GM21447 (cell line): ENCODE measurements around the gene CPNE7.

Experiments used
- ATAC-seq: cut with Tn5 transposase; IDR thresholded peaks from one replicate; pipeline ENCODE4 v1.9.1; 2021; ENCODE audit not compliant: unreplicated experiment

Gene CPNE7

DNA sequence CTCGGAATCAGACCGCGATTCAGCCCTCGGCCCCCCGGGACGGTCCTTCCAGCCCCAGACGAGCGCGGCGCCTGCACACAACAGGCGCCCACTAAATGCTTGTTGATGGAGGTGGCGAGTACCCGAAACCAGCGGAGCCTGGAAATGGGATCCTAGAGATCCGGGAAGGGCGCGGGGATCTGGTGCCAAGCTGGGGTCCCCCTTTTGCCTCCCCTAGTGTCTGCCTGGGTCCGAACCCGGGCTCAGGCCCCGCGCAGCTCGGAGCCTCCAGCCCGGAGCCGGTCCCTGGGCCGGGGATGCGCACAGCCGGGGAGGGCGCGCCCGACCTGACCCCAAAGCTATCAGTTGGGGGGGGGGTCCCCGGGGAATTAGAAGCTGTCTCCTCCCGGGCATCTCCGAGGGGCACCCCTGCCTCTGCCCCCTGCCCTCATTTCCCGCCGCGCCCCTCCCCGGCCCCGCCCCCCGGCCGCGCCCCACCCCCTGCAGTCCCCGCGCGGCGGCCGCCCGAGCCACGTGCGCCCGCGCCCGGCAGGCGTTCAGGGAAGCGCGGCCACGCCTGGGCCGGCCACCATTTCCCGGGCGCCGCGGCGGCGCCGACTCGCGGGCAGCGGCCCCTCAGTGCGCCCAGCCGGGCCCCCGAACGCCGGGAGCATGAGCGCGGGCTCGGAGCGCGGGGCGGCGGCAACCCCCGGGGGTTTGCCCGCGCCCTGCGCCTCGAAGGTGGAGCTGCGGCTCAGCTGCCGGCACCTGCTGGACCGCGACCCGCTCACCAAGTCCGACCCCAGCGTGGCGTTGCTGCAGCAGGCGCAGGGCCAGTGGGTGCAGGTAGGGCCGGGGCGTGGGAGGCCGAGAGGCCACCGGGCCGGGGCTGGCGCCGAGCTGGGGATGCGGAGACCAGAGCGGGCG is at the start of gene CPNE7:
CPNE7 (plus strand) TSS at position 512 of the 906 bp plus-strand sequence; CDS start at position 652, 140 bp downstream.
- no peak for ATAC-seq

DNA sequence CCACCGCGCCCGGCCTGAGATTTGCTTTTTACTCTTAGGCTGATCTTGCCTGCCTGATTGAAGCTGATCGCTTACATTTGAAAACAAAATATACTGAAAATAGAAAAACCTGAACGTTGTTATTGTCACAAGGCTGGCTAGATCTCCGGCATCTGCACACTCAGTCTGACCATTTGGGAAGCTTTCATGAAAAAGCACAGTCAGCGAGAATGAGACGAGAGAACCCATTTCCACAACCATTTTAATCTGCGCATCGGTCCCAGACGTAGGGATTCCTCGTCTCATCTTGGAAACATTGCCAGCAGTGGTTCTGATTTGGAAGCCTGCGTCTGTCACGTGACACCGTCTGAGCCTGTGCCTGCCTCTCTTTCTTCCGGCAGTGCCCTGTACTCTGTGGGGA is 46.5 kb upstream of the CPNE7 start:
- no peak for ATAC-seq

DNA sequence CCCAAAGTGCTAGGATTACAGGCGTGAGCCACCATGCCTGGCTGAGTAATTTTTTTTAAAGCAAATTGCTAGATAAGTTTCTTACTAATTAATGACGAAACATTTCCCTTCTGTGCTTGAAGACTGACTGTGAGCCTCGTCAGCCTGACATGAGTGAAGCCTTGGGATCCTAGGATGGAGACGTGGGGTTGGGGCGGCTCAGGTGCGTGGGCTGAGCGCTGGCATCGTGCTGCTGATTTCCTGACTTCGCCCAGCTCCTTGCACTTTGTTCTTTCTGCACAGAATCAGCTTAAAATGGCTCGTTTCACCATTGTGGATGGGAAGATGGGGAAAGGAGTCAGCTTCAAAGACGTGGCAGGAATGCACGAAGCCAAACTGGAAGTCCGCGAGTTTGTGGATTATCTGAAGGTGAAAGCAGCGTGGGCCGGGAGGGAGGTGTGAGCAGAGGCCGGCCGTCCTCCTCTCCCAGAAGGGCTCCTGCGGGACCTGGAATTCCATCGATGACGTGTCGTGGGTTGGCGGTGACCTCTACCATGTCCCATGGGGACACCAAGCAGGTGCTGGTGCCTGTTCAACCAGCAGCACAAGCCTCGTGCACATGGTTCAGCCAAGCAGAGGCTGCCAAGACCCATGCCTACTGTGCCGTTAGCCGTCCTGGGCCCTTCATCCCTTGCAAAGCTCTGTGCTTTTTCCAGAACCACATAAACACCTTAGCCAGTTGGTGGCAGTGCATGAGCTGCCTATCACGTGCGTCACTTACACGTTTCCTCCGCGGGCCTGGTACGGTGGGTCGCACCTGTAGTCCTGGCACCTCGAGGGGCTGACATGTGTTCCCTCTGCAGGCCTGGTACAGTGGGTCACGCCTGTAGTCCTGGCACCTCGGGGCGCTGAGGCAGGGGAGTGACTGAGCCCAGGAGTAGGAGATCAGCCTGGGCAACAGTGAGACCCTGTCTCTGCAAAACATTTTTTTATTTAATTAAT is 44.9 kb upstream of the CPNE7 start:
- ATAC-seq: no peak

DNA sequence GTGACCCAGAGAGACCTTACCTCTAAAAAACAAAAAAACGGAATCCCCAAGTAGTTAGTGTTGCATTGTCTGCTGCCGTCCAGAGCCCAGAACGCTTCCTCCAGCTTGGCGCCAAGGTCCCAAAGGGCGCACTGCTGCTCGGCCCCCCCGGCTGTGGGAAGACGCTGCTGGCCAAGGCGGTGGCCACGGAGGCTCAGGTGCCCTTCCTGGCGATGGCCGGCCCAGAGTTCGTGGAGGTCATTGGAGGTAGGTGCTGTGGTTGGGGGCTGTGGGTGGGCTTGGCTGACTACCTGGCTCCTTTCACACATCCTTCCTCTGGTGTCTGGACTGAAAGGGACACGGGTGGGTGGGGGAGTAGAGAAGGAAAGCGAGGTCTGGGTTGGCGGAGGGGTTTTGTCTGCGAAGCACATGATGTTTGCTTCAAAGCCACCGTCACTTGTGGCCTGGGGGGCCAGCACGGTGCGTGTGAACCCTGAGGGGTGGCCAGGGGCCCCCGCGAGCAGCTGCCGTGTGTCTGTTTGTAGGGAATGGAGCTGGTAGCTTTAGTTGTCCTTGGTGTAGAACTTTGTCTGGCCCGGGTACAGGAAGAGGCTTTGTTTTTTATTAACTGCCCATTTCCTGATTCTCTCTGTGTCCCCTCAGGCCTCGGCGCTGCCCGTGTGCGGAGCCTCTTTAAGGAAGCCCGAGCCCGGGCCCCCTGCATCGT is 43.6 kb upstream of the CPNE7 start:
- no peak for ATAC-seq

DNA sequence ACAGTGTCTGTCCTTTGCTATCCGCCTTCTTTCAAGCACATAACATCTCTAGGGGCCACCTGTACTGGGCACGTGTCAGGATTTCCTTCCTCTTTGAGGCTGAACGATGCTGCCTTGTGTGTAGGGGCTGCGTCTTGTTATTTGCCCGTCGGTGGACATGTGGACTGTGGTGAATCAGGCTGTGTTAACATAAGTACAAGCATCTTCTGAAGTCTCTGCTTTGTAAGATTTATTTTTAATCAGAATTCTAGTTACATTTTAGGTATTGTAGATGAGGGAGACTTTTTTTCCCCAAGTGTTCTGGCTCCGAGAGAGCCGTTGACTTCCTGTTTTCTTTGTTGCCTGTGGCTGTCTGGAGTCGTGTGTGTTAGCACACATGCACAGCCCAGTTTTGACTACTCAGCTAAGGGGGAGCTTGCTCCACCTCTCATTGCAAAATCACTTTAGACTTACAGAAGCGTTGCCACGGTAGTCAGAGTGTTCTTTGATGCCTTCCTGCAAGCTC is 41.3 kb upstream of the CPNE7 start:
- no peak for ATAC-seq

DNA sequence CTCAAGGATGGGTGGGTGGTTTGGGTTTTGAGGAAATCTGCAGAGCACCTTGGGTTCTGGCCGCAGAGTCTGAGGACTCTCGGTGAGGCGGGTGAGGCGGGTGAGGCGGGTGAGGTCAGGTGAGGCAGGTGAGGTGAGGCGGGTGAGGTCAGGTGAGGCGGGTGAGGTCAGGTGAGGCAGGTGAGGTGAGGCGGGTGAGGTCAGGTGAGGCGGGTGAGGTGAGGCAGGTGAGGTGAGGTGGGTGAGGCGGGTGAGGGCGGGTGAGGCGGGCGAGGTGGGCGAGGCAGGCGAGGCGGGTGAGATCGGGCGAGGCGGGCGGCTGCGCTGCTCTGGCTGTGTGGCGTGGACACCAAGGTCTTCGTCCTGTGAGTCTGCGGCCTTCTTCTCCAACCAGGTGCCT is 39.2 kb upstream of the CPNE7 start:
- no peak for ATAC-seq

DNA sequence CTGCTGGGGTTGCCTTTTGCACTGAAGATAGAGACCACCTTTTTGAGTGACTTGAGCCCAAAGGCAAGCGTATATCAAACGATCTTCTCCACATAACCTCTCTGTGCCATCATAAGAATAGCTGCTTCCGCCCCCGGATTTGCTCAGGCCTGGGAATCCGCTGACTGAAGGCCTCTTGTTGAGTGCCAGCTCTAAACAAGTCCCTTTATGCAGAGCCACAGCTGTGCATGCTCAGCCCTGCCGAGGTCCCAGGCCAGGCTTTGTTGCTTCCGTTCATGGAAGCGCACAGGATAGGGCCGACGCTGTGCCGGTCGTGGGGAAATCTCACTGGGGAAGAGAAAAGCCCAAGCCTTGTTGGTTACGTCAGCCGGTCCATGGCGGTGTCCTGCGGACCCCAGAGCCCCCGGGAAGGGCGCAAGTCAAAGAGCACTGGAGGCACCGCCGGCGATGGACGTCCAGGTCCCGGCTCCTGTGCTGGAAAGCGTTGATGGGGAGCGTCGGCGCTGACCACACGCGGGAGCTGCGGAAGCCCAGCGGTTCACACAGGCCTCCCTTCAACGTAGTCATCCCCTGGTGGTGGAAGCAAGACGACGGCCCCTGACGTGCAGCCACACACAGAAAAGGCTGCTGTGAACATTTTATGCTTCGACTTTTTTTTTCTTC is 38.5 kb upstream of the CPNE7 start:
- no peak for ATAC-seq

DNA sequence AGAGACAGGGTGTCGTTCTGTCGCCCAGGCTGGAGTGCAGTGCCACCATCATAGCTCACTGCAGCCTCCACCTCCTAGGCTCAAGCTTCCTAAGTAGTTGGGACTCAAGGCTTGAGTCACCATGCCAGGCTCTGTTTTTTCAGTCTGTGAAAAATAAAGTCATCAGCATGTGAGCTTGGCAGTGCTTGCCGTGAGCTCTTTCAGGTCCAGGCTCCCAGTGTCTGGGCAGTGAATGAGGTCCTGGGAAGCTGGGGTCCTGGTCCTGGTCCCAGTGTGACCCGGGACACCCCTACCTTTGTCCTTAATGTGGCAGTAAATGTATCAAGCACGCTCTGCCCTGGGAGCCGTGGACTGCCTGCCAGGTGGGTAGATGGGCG is 38.0 kb upstream of the CPNE7 start:
- ATAC-seq: no peak

DNA sequence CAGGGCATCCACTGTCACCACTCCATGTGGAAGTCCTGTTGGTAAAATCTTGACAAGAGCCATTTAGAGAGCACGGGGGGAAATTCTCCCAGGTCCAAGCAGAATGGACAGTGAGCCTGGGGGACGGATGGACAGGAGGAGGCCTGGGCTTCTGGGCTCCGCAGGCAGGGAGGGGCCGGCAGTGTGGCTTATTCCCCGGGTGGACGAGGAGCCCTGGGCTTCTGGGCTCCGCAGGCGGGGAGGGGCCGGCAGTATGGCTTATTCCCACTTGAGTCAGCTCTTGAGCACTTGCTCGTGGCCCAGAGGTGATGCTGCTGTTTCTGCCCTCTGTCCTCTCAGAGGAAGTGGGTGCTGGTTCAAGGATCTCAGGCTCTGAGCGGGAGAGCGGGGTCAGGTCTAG is 37.3 kb upstream of the CPNE7 start:
- no peak for ATAC-seq

DNA sequence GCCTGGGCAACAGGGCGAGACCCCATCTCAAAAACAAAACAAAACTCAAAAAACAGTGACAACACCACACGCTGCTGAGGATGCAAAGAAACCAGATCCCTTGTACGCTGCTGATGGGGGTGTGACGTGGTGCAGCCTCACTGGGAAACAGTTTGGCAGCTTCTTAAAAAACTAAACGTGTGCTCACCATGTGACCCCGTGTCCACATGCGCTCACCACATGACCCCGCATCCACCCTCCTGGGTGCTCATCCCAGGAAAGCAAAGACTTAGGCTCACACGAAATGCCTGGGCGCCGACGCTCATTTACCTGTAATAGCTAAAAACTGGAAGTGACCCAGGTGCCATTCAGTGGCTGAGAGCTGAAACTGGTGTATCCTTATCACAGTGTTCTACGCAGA is 35.0 kb upstream of the CPNE7 start:
- no peak for ATAC-seq

DNA sequence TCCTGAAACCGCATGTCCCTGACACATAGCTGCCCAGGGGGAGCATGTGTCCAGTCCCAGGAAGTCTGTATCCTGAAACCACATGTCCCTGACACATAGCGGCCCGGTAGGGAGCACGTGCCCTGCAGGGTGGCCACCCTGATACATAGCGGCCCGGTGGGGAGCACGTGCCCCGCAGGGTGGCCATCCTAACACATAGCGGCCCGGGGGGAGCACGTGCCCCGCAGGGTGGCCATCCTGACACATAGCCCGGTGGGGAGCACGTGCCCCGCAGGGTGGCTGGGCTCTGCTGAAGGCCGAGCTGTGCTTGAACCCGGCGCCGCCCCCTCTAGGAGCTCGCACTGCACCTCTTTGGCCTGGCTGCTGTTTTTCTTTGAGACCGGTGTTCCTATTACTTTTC is 33.8 kb upstream of the CPNE7 start:
- ATAC-seq: no peak

DNA sequence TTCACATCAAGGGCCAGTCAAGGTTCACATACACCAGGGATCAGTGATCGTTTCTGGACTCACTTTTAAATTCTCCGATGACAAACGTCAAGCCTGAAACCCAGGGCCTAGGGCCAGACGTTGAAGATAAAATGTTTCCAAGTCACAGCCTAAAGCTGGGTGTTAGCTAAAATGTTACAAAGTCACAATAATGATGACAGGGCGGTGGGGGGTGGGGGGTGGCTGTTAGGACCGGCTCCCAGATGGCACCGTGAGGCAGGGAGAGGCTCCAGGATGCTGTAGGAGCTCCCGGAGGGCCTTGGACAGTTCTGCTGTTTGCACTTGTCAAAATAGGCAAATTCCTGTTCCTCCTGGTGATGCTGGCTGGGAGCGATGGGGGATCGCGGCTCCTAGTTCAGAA is 31.4 kb upstream of the CPNE7 start:
- no peak for ATAC-seq

DNA sequence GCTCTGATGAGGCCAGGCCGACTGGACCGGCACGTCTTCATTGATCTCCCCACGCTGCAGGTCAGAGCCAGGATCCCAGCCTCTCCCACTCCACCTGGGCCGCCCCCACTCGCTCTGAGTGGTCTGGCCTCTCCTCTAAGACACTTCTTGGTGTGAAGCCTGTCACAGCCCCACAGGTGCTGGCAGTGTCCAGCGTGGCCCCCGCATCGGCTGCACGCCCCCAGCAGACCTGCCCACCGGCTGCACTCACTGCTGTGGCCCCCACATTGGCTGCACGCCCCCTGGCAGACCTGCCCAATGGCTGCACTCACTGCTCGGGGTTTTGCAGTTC is 30.9 kb upstream of the CPNE7 start:
- ATAC-seq: no peak

DNA sequence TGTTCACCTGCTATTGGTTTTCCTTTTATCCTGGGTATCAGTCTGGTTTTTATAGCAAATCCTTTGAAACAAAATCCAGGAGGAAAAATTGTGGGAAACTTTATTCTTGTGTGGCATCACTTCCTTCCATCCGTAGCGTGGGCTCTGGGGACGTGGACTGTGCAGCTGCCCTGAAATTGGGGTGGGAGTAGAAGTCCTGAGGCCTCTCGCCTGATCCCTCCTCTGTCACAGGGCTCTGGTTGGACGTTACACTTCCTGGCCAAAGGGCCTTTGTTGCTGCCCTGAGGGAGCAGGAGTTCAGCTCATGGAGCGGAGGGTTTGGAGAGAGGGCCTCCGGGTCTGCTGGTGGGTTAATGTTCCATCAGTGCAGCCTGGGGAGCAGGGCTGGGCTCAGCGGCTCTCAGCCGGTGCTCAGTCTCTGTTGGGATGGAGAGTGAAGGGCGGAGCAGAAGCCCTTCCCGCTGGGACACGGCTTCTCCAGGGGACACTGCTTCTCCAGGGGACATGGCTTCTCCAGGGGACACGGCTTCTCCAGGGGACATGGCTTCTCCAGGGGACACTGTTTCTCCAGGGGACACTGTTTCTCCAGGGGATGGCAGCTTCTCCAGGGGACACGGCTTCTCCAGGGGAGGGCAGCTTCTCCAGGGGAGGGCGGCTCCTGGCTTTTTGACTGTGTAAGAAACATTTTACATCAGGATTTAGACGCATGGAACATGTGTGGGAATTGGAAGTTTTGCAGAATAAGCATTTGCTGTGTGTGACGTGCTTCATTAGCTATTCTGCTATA is 30.3 kb upstream of the CPNE7 start:
- no peak for ATAC-seq

DNA sequence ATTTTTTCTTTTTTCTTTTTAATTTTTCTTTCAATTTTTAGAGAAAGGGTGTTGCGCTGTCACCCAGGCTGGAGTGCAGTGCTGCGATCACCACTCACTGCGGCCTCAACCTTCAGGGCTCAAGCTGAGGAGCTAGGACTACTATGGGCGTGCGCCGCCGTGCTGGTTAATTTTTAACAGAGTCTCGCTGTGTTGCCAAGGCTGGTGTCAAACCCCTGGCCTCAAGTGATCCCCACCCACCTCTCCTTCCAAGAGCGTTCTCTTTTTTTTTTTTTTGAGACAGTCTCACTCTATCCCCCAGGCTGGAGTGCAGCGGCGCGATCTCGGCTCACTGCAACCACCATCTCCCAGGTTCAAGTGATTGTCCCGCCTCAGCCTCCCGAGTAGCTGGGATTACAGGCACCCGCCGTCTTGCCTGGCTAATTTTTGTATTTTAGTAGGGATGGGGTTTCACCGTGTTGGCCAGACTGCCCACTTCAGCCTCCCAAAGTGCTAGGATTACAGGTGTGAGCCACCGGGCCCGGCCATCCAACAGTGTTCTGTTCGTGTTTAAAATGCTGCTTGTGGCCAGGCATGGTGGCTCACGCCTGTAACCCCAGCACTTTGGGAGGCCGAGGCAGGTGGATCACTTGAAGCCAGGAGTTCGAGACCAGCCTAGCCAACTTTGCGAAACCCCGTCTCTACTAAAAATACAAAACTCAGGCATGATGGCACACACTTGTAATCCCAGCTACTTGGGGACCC is 29.6 kb upstream of the CPNE7 start:
- ATAC-seq: no peak

DNA sequence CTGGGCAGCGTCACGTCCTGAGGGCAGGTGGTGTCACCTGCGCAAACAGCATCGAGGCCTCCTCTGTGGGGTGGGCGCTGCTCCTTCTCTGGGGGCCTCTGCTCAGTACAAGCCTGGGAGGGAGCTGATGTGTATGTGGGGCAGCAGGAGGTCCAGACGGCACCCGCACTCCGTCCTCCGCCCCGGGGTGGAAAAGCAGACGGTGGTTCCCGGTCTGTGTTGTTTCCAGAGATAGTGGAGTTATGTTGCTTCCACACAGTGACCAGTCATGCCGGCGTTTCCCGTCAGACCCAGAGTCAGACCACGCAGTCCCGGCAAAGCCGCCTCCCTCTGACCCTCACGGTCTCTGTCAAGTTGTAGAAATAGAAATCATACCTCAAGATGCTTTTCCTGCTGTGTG is 28.8 kb upstream of the CPNE7 start:
- ATAC-seq: no peak

DNA sequence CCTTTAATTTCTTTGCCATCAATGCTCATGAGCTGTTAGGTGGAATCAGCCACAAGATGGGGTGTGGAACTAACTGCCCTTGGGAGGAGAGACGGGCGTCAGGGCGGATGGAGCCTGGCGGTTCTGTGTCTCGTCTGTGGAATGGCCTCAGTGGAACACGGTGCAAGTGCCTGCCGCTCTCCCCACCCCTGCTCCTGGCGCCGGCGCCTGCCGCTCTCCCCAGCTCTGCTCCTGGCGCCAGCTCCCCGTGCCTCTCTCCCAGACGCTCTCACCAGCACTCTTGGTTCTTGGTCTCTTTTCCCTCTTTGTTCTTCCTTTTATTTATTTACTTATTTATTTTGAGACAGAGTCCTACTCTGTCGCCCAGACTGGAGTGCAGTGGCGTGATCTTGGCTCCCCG is 28.3 kb upstream of the CPNE7 start:
- ATAC-seq: no peak

DNA sequence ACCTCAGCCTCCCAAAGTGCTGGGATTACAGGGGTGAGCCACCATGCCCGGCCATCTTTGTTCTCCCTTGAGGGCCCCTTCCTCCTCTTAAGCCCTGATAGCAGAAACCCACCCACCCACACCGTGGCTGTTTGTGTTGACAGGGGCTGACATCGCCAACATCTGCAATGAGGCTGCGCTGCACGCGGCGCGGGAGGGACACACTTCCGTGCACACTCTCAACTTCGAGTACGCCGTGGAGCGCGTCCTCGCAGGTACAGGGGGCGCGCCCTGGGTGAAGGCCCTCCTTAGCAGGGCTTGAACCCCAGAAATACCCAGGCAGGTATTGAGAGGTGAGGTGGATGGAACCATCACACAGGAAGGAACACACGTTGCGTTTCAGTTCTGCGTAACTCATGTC is 27.7 kb upstream of the CPNE7 start:
- no peak for ATAC-seq

DNA sequence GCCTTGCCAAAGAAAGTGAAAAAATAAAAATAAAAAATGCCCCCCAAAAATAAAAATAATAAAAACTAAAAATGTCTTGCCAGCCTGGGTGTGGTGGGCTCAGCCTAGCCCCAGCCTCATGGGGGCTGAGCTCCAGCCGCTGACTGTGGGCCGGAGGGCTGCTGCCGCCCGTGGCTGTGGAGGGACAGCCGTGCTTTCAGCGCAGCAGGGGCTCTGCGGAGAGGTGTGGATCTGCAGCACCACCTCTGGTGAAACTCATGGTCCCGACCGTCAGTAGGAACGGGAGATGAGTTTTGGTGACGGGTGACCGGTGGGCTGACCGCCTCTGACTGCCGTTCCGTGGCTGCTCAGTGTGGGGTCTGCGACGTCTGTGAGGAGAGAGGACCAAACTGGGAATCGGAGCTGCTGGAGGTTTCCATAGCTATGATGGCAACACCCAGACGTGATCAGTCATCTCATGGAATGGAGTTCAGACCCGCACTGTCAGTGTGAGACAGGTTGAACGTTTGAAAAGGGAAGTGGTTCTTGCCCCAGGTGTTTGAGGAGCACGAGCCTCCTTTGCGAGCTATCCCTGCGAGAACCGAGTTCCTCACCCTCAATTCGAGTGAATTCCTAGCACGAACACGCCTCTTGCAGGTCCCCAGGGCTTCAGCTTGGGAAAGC is 27.1 kb upstream of the CPNE7 start:
- ATAC-seq: no peak
